MCF 10A (cell line): ENCODE results near the gene CYBC1. TPM values are rescaled to one million over a fixed set of nuclear protein-coding genes. Genes with fewer than 3 reads are reported as not detected.
"Not testable (repeated sequence)": the region's sequence is repeated elsewhere in the genome, so short reads cannot be mapped to it uniquely, and the experiment has no call there.

Source experiments
- BruUV-seq: library from RNA; stranded (reverse); fragments of 400-500 nt; replicated peaks from 2 replicates; lab custom pipeline; 2021; lab: Mats Ljungman, UMichigan
- CTCF ChIA-PET: fragments of 300-600 bp; sonication (Branson Sonifier 250); formaldehyde crosslinking; extraction: SDS; loops from one replicate; lab custom pipeline; 2021; ENCODE audit warnings: antibody characterized with exemption, inconsistent platforms; lab: Yijun Ruan, JAX
- POLR2A ChIA-PET: fragments of 300-600, 350-650 bp; sonication (Branson Sonifier 250); formaldehyde crosslinking; extraction: SDS; loops from one replicate; lab custom pipeline; 2020; ENCODE audit warnings: antibody characterized with exemption, inconsistent platforms; lab: Yijun Ruan, JAX
- DNase-seq: peaks from one replicate; pipeline ENCODE4 v3.0.0-alpha.2; 2018; ENCODE audit not compliant: unreplicated experiment
- H3K27ac Mint-ChIP-seq: one replicate; pipeline ENCODE4 v1.8.0; 2022; ENCODE audit warnings: mild to moderate bottlenecking, low read depth, mixed read lengths; ENCODE audit not compliant: unreplicated experiment
- H3K27me3 Mint-ChIP-seq: one replicate; pipeline ENCODE4 v1.8.0; 2022; ENCODE audit warnings: mixed read lengths; ENCODE audit not compliant: insufficient read depth, unreplicated experiment
- H3K36me3 Mint-ChIP-seq: one replicate; pipeline ENCODE4 v1.8.0; 2022; ENCODE audit warnings: mild to moderate bottlenecking, moderate library complexity, mixed read lengths; ENCODE audit not compliant: insufficient read depth, unreplicated experiment
- H3K4me1 Mint-ChIP-seq: one replicate; pipeline ENCODE4 v1.8.0; 2022; ENCODE audit warnings: mixed read lengths; ENCODE audit not compliant: insufficient read depth, unreplicated experiment
- H3K4me3 Mint-ChIP-seq: one replicate; pipeline ENCODE4 v1.8.0; 2022; ENCODE audit warnings: mild to moderate bottlenecking, moderate library complexity, mixed read lengths; ENCODE audit not compliant: unreplicated experiment
- H3K9me3 Mint-ChIP-seq: one replicate; pipeline ENCODE4 v1.8.0; 2022; ENCODE audit warnings: mixed read lengths; ENCODE audit not compliant: unreplicated experiment
- CTCF ChIP-seq: fragments of 200-600 bp; IDR thresholded peaks from one replicate; pipeline ENCODE4 v1.8.0; 2022; ENCODE audit warnings: antibody characterized with exemption, mild to moderate bottlenecking; ENCODE audit not compliant: unreplicated experiment
- intact Hi-C: fragments of 100-400 bp; cut with micrococcal nuclease; formaldehyde crosslinking; loops from 2 replicates; pipeline ENCODE4 v1.14.1; 2022
- total RNA-seq: library from RNA; stranded (reverse); gene quantifications from 2 replicates; pipeline ENCODE4 v1.2.3, GENCODE V29; 2022

CYBC1 gene
- total RNA-seq, 1 experiment from 2014 or later: 38.0 TPM

GRCh38 chr17:82457073-82457928 lies 6.7 kb upstream of the CYBC1 start:
- Mint-ChIP-seq H3K36me3 (peaks cover 21% of the 10 kb centered on the region), H3K4me1 (peaks cover 12% of the 10 kb centered on the region), H3K4me3 (peak overlapping the region; percentile 83), H3K27ac (peak overlapping the region; percentile 90), H3K27me3 (no peaks in the 10 kb centered on the region), H3K9me3 (no peaks in the 10 kb centered on the region)
- intact Hi-C loops: no loop called here
- no peak for DNase-seq
- no peak for TF ChIP-seq CTCF
- BruUV-seq: no TSS peak
- ChIA-PET CTCF (interaction anchor here (0.9 to 1.0 kb wide), 2 partner anchors 70 to 94 kb away, joined by 3 to 4 read pairs; no protein-coding TSS in a partner anchor), POLR2A (interaction anchor here (0.6 to 2.1 kb wide), 19 partner anchors 8 to 259 kb away, joined by 3 to 27 read pairs (median 4); partner anchors contain the start of genes FOXK2, OGFOD3 and SECTM1)

- H3K27ac Mint-ChIP-seq, H3K9me3 Mint-ChIP-seq, BruUV-seq, H3K27me3 Mint-ChIP-seq, CTCF ChIA-PET, POLR2A ChIA-PET, H3K4me3 Mint-ChIP-seq, DNase-seq, H3K36me3 Mint-ChIP-seq: not testable (repeated sequence)
- intact Hi-C loops: loop anchor here (5.0 kb wide), 1 partner anchor 74 kb away; no protein-coding TSS in a partner anchor
- H3K4me1 Mint-ChIP-seq: peaks cover 12% of the 10 kb centered on the region
These were observed 3.2 kb upstream of the CYBC1 start for GRCh38 chr17:82453706-82454105.

GRCh38 chr17:82453151-82453550 lies 2.6 kb upstream of the CYBC1 start:
- DNase-seq, H3K36me3 Mint-ChIP-seq, POLR2A ChIA-PET, BruUV-seq, H3K27me3 Mint-ChIP-seq, H3K4me3 Mint-ChIP-seq, H3K9me3 Mint-ChIP-seq, CTCF ChIA-PET, H3K27ac Mint-ChIP-seq: not testable (repeated sequence)
- intact Hi-C loops: loop anchor here (5.0 kb wide), 1 partner anchor 74 kb away; no protein-coding TSS in a partner anchor
- peaks cover 12% of the 10 kb centered on the region for H3K4me1 Mint-ChIP-seq

GRCh38 chr17:82452162-82452561 lies 1.6 kb upstream of the CYBC1 start:
- H3K4me3 Mint-ChIP-seq: peak overlapping the region; percentile 39
- H3K27ac Mint-ChIP-seq: no peak overlapping the region
- no TSS peak for BruUV-seq
- H3K4me1 Mint-ChIP-seq: peaks cover 3% of the 10 kb centered on the region
- H3K9me3 Mint-ChIP-seq: no peaks in the 10 kb centered on the region
- ChIA-PET POLR2A (interaction anchor here (0.9 to 1.3 kb wide), 3 partner anchors 44 to 76 kb away, joined by 3 to 4 read pairs (median 3); no protein-coding TSS in a partner anchor), CTCF (interaction anchor here (0.6 kb wide), 1 partner anchor 41 kb away, joined by 4 read pairs; no protein-coding TSS in a partner anchor)
- no peaks in the 10 kb centered on the region for H3K27me3 Mint-ChIP-seq
- intact Hi-C loops: loop anchor here (5.0 kb wide), 1 partner anchor 75 kb away; no protein-coding TSS in a partner anchor
- peaks cover 13% of the 10 kb centered on the region for H3K36me3 Mint-ChIP-seq
- TF ChIP-seq CTCF: no peak
- DNase-seq: no peak
